CD4-positive, alpha-beta memory T cell (primary cell): ENCODE measurements around the gene CDK14. TPM values are rescaled to one million over a fixed set of nuclear protein-coding genes. Genes with fewer than 3 reads are reported as not detected.

Source experiments
- CTCF ChIA-PET: fragments of 350-600 bp; sonication (Branson Sonifier 250); formaldehyde crosslinking; loops from one replicate; lab custom pipeline; 2021; ENCODE audit warnings: inconsistent platforms; ENCODE audit not compliant: partially characterized antibody; lab: Charles Lee
- POLR2A ChIA-PET: fragments of 350-600 bp; sonication (Branson Sonifier 250); formaldehyde crosslinking; loops from one replicate; lab custom pipeline; 2021; ENCODE audit not compliant: partially characterized antibody; lab: Charles Lee
- DNase-seq, 5 donors: peaks; one replicate each; pipeline versions ENCODE4 v3.0.0 to v3.0.0-alpha.2; 2020 to 2022; ENCODE audit warnings: mixed read lengths in 1 of 5
- H3K27ac ChIP-seq: one replicate; pipeline ENCODE4 v1.7.0; 2013; ENCODE audit warnings: low read depth, low read length
- H3K27me3 ChIP-seq: 2 replicates; pipeline ENCODE4 v1.7.0; 2013; ENCODE audit warnings: mild to moderate bottlenecking, low read length, moderate library complexity; ENCODE audit not compliant: insufficient read depth
- H3K36me3 ChIP-seq: 2 replicates; pipeline ENCODE4 v1.7.0; 2013; ENCODE audit warnings: mild to moderate bottlenecking, low read length, moderate library complexity; ENCODE audit not compliant: insufficient read depth
- H3K4me1 ChIP-seq: 2 replicates; pipeline ENCODE4 v1.7.0; 2013; ENCODE audit warnings: mild to moderate bottlenecking, low read length, moderate library complexity; ENCODE audit not compliant: insufficient read depth
- H3K4me3 ChIP-seq, 2 donors: one replicate each; pipeline ENCODE4 v1.7.0; 2013; ENCODE audit warnings: low read length in 2 of 2, mild to moderate bottlenecking in 1 of 2
- H3K9me3 ChIP-seq, 2 donors: one replicate each; pipeline ENCODE4 v1.7.0; 2013; ENCODE audit warnings: low read length in 2 of 2, control low read depth in 1 of 2; ENCODE audit not compliant: control insufficient read depth in 1 of 2
- H3K27ac Mint-ChIP-seq, 7 donors: one replicate each; pipeline ENCODE4 v1.8.0; 2020 to 2021; ENCODE audit warnings: mixed read lengths in 7 of 7, mild to moderate bottlenecking in 6 of 7, inconsistent platforms in 3 of 7, moderate library complexity in 3 of 7
- H3K27me3 Mint-ChIP-seq, 2 donors: one replicate each; pipeline ENCODE4 v1.8.0; 2020 to 2021; ENCODE audit warnings: mixed read lengths in 2 of 2
- H3K36me3 Mint-ChIP-seq, 2 donors: one replicate each; pipeline ENCODE4 v1.8.0; 2020 to 2021; ENCODE audit warnings: mixed read lengths in 2 of 2, inconsistent platforms in 1 of 2, mild to moderate bottlenecking in 1 of 2
- H3K4me1 Mint-ChIP-seq, 4 donors: one replicate each; pipeline ENCODE4 v1.8.0; 2020 to 2021; ENCODE audit warnings: mixed read lengths in 4 of 4, mild to moderate bottlenecking in 1 of 4
- H3K4me3 Mint-ChIP-seq, 8 donors: one replicate each; pipeline ENCODE4 v1.8.0; 2020 to 2021; ENCODE audit warnings: mixed read lengths in 8 of 8, mild to moderate bottlenecking in 7 of 8, moderate library complexity in 6 of 8, inconsistent platforms in 3 of 8
- H3K9me3 Mint-ChIP-seq, 8 donors: one replicate each; pipeline ENCODE4 v1.8.0; 2020 to 2021; ENCODE audit warnings: mixed read lengths in 8 of 8, mild to moderate bottlenecking in 5 of 8, inconsistent platforms in 3 of 8, moderate library complexity in 1 of 8
- intact Hi-C: fragments of 100-400 bp; cut with micrococcal nuclease; formaldehyde crosslinking; loops from one replicate; pipeline ENCODE4 v1.15.1; 2023
- polyA plus RNA-seq, 2 donors: library from polyadenylated mRNA; unstranded; fragments of 300-500 nt; fragmentation: Illumina TruSeq; gene quantifications; one replicate each; pipeline ENCODE4 v1.2.3, GENCODE V29; 2021
- total RNA-seq, 2 experiments: library from RNA; stranded (reverse); gene quantifications; one replicate each; pipeline ENCODE4 v1.2.3, GENCODE V29; 2021

CDK14 gene
- total and polyA plus RNA-seq, 4 experiments from 2014 or later: 0.47 to 0.81 (median 0.70) TPM; not detected in 1

GRCh38 chr7:91198371-91198770 lies 602.2 kb downstream of the CDK14 start:
- H3K36me3 ChIP-seq: no peaks in the 10 kb centered on the region
- Mint-ChIP-seq H3K4me1 (no peaks in the 10 kb centered on the region), H3K27ac (no peak overlapping the region), H3K27me3 (peaks cover 0 to 2% of the 10 kb centered on the region in 2 donors), H3K4me3 (no peak overlapping the region), H3K36me3 (no peaks in the 10 kb centered on the region), H3K9me3 (peaks cover 0 to 2% (median 0%) of the 10 kb centered on the region in 8 donors)
- DNase-seq: no peak
- no peak overlapping the region for H3K27ac ChIP-seq
- H3K9me3 ChIP-seq: no peaks in the 10 kb centered on the region
- H3K27me3 ChIP-seq: no peaks in the 10 kb centered on the region
- CTCF ChIA-PET: no interaction called here
- intact Hi-C loops: no loop called here
- no peak overlapping the region for H3K4me3 ChIP-seq
- no peaks in the 10 kb centered on the region for H3K4me1 ChIP-seq
- POLR2A ChIA-PET: no interaction called here

GRCh38 chr7:91199601-91200000 lies 603.5 kb downstream of the CDK14 start:
- H3K4me3 ChIP-seq: no peak overlapping the region
- H3K9me3 ChIP-seq: no peaks in the 10 kb centered on the region
- no peaks in the 10 kb centered on the region for H3K36me3 Mint-ChIP-seq
- no peaks in the 10 kb centered on the region for H3K4me1 Mint-ChIP-seq
- intact Hi-C loops: no loop called here
- DNase-seq: no peak
- H3K27me3 Mint-ChIP-seq: peaks cover 0 to 2% of the 10 kb centered on the region in 2 donors
- H3K27ac ChIP-seq: no peak overlapping the region
- POLR2A ChIA-PET: no interaction called here
- CTCF ChIA-PET: no interaction called here
- no peaks in the 10 kb centered on the region for H3K27me3 ChIP-seq
- H3K9me3 Mint-ChIP-seq: peaks cover 0 to 5% (median under 1%) of the 10 kb centered on the region in 8 donors
- no peaks in the 10 kb centered on the region for H3K36me3 ChIP-seq
- H3K4me3 Mint-ChIP-seq: no peak overlapping the region
- H3K4me1 ChIP-seq: no peaks in the 10 kb centered on the region
- H3K27ac Mint-ChIP-seq: no peak overlapping the region

- Histone ChIP-seq H3K4me3 (no peak overlapping the region), H3K36me3 (no peaks in the 10 kb centered on the region), H3K4me1 (no peaks in the 10 kb centered on the region), H3K9me3 (no peaks in the 10 kb centered on the region), H3K27ac (no peak overlapping the region), H3K27me3 (no peaks in the 10 kb centered on the region)
- DNase-seq: no peak
- no peak overlapping the region for H3K4me3 Mint-ChIP-seq
- no peaks in the 10 kb centered on the region for H3K36me3 Mint-ChIP-seq
- H3K27me3 Mint-ChIP-seq: peaks cover 0 to under 1% of the 10 kb centered on the region in 2 donors
- intact Hi-C loops: no loop called here
- H3K27ac Mint-ChIP-seq: no peak overlapping the region
- ChIA-PET POLR2A (no interaction called here), CTCF (no interaction called here)
- peaks cover 0 to 5% (median under 1%) of the 10 kb centered on the region in 8 donors for H3K9me3 Mint-ChIP-seq
- no peaks in the 10 kb centered on the region for H3K4me1 Mint-ChIP-seq
Measured at GRCh38 chr7:91201442-91202113, 605.5 kb downstream of the CDK14 start.

GRCh38 chr7:91206361-91206960 lies 610.3 kb downstream of the CDK14 start:
- H3K27me3 Mint-ChIP-seq: no peaks in the 10 kb centered on the region
- intact Hi-C loops: no loop called here
- no peak overlapping the region for H3K4me3 ChIP-seq

GRCh38 chr7:91212582-91212981 lies 616.5 kb downstream of the CDK14 start:
- H3K4me1 ChIP-seq: no peaks in the 10 kb centered on the region
- Mint-ChIP-seq H3K4me3 (no peak overlapping the region), H3K9me3 (peaks cover 0 to 4% (median 2%) of the 10 kb centered on the region in 8 donors), H3K27ac (no peak overlapping the region), H3K4me1 (no peaks in the 10 kb centered on the region), H3K27me3 (no peaks in the 10 kb centered on the region), H3K36me3 (no peaks in the 10 kb centered on the region)
- no peaks in the 10 kb centered on the region for H3K9me3 ChIP-seq
- H3K4me3 ChIP-seq: no peak overlapping the region
- no peak for DNase-seq
- intact Hi-C loops: no loop called here
- no peaks in the 10 kb centered on the region for H3K27me3 ChIP-seq
- ChIA-PET POLR2A (no interaction called here), CTCF (no interaction called here)
- H3K36me3 ChIP-seq: no peaks in the 10 kb centered on the region
- H3K27ac ChIP-seq: no peak overlapping the region

More at GRCh38 chr7:91206361-91206960, 610.3 kb downstream of the CDK14 start:
- peaks cover 0 to 9% (median under 1%) of the 10 kb centered on the region in 8 donors for H3K9me3 Mint-ChIP-seq
- Histone ChIP-seq H3K27me3 (no peaks in the 10 kb centered on the region), H3K27ac (no peak overlapping the region), H3K9me3 (no peaks in the 10 kb centered on the region), H3K4me1 (no peaks in the 10 kb centered on the region), H3K36me3 (no peaks in the 10 kb centered on the region)
- POLR2A ChIA-PET: no interaction called here
- H3K4me1 Mint-ChIP-seq: no peaks in the 10 kb centered on the region
- no peak overlapping the region for H3K27ac Mint-ChIP-seq
- no peak overlapping the region for H3K4me3 Mint-ChIP-seq
- DNase-seq: no peak
- H3K36me3 Mint-ChIP-seq: no peaks in the 10 kb centered on the region
- CTCF ChIA-PET: no interaction called here

- H3K9me3 Mint-ChIP-seq: peaks cover 0 to 3% (median 0%) of the 10 kb centered on the region in 8 donors
- H3K4me3 Mint-ChIP-seq: no peak overlapping the region
- DNase-seq: no peak
- H3K27ac ChIP-seq: no peak overlapping the region
- H3K4me1 Mint-ChIP-seq: no peaks in the 10 kb centered on the region
- H3K36me3 ChIP-seq: no peaks in the 10 kb centered on the region
- no peak overlapping the region for H3K4me3 ChIP-seq
- H3K27ac Mint-ChIP-seq: no peak overlapping the region
- no peaks in the 10 kb centered on the region for H3K27me3 ChIP-seq
- no peaks in the 10 kb centered on the region for H3K9me3 ChIP-seq
- ChIA-PET CTCF (no interaction called here), POLR2A (no interaction called here)
- no peaks in the 10 kb centered on the region for H3K27me3 Mint-ChIP-seq
- no peaks in the 10 kb centered on the region for H3K36me3 Mint-ChIP-seq
- intact Hi-C loops: no loop called here
- H3K4me1 ChIP-seq: no peaks in the 10 kb centered on the region
Measured at GRCh38 chr7:91226411-91226810, 630.3 kb downstream of the CDK14 start.

GRCh38 chr7:91228327-91228726 lies 632.2 kb downstream of the CDK14 start:
- H3K4me1 ChIP-seq: no peaks in the 10 kb centered on the region
- Mint-ChIP-seq H3K27me3 (no peaks in the 10 kb centered on the region), H3K4me1 (no peaks in the 10 kb centered on the region), H3K9me3 (peaks cover 0 to 3% (median 0%) of the 10 kb centered on the region in 8 donors), H3K27ac (no peak overlapping the region), H3K4me3 (no peak overlapping the region), H3K36me3 (no peaks in the 10 kb centered on the region)
- POLR2A ChIA-PET: no interaction called here
- H3K27me3 ChIP-seq: no peaks in the 10 kb centered on the region
- CTCF ChIA-PET: no interaction called here
- no peak for DNase-seq
- no peaks in the 10 kb centered on the region for H3K36me3 ChIP-seq
- no peak overlapping the region for H3K4me3 ChIP-seq
- intact Hi-C loops: no loop called here
- no peak overlapping the region for H3K27ac ChIP-seq
- H3K9me3 ChIP-seq: no peaks in the 10 kb centered on the region
